SK-N-SH (cell line): Measurements from ENCODE around the gene PLIN5. TPM values are rescaled to one million over a fixed set of nuclear protein-coding genes. Genes with fewer than 3 reads are reported as not detected.

Experiments
- CTCF ChIA-PET: fragments of 300-600, 350-600 bp; formaldehyde crosslinking; extraction: SDS; loops from one replicate; lab custom pipeline; 2021; lab: Yijun Ruan, JAX
- POLR2A ChIA-PET: fragments of 350-600 bp; sonication (Branson Sonifier 250); formaldehyde crosslinking; extraction: SDS; loops from one replicate; lab custom pipeline; 2020; ENCODE audit warnings: antibody characterized with exemption, inconsistent platforms; lab: Yijun Ruan, JAX
- DNase-seq: peaks from one replicate; pipeline ENCODE4 v3.0.0; 2012
- H2AFZ ChIP-seq: fragments of 200-600 bp; sonication (generic); 2 replicates; pipeline ENCODE4 v1.8.1; 2016; ENCODE audit warnings: antibody characterized with exemption, mild to moderate bottlenecking, low read depth
- H3F3A ChIP-seq: fragments of 200-600 bp; sonication (generic); replicated peaks from 2 replicates; pipeline ENCODE3; 2016; ENCODE audit warnings: antibody characterized with exemption, mild to moderate bottlenecking; ENCODE audit not compliant: insufficient read depth
- H3K27ac ChIP-seq, 2 experiments: fragments of 200-500 bp in 1 of 2; fragments of 200-600 bp in 1 of 2; sonication (Bioruptor generic) in 1 of 2; sonication (generic), shearing (Covaris generic) in 1 of 2; 2 replicates each; pipeline versions ENCODE4 v1.5.1 to v1.6.1; 2014 to 2016; ENCODE audit warnings: low read depth in 2 of 2, inconsistent platforms in 1 of 2, low read length in 1 of 2, mild to moderate bottlenecking in 1 of 2, mixed read lengths in 1 of 2
- H3K27me3 ChIP-seq: fragments of 200-600 bp; sonication (generic), shearing (Covaris generic); 2 replicates; pipeline ENCODE4 v1.6.1; 2016; ENCODE audit warnings: mixed run types; ENCODE audit not compliant: insufficient read depth
- H3K36me3 ChIP-seq, 2 experiments: fragments of 200-500 bp in 1 of 2; fragments of 200-600 bp in 1 of 2; sonication (Bioruptor generic) in 1 of 2; sonication (generic) in 1 of 2; replicated peaks in 1 of 2; 2 replicates each; pipeline versions ENCODE3 to v1.5.1; 2014 to 2016; ENCODE audit warnings: low read length in 1 of 2, mild to moderate bottlenecking in 1 of 2; ENCODE audit not compliant: insufficient read depth in 2 of 2, control insufficient read depth in 1 of 2
- H3K4me1 ChIP-seq, 2 experiments: fragments of 200-500 bp in 1 of 2; fragments of 200-600 bp in 1 of 2; sonication (Bioruptor generic) in 1 of 2; sonication (generic), shearing (Covaris generic) in 1 of 2; 2 replicates each; pipeline versions ENCODE4 v1.5.1 to v1.6.1; 2014 to 2016; ENCODE audit warnings: low read depth in 1 of 2, low read length in 1 of 2, mixed run types in 1 of 2; ENCODE audit not compliant: insufficient read depth in 2 of 2, control insufficient read depth in 1 of 2
- H3K4me2 ChIP-seq: fragments of 200-600 bp; sonication (generic), shearing (Covaris generic); 2 replicates; pipeline ENCODE4 v1.6.1; 2017; ENCODE audit warnings: mixed run types
- H3K4me3 ChIP-seq, 2 experiments: fragments of 200-500 bp in 1 of 2; fragments of 200-600 bp in 1 of 2; sonication (Bioruptor generic) in 1 of 2; sonication (generic), shearing (Covaris generic) in 1 of 2; 2 replicates each; pipeline versions ENCODE4 v1.5.1 to v1.8.1; 2014 to 2016; ENCODE audit warnings: low read depth in 2 of 2, inconsistent platforms in 1 of 2, low read length in 1 of 2, mild to moderate bottlenecking in 1 of 2, mixed read lengths in 1 of 2, moderate library complexity in 1 of 2
- H3K79me2 ChIP-seq: fragments of 200-600 bp; sonication (generic); 2 replicates; pipeline ENCODE4 v1.8.1; 2017; ENCODE audit warnings: mild to moderate bottlenecking; ENCODE audit not compliant: insufficient read depth
- H3K9ac ChIP-seq: fragments of 200-600 bp; sonication (generic); 2 replicates; pipeline ENCODE4 v1.6.1; 2017; ENCODE audit warnings: mixed run types
- H3K9me2 ChIP-seq: fragments of 200-600 bp; sonication (generic); 2 replicates; pipeline ENCODE4 v1.6.1; 2017; ENCODE audit warnings: mixed run types
- H3K9me3 ChIP-seq: fragments of 200-600 bp; sonication (generic); 2 replicates; pipeline ENCODE4 v1.6.1; 2017; ENCODE audit warnings: mixed run types, mild to moderate bottlenecking, moderate library complexity
- H4K20me1 ChIP-seq: fragments of 200-600 bp; sonication (generic); 2 replicates; pipeline ENCODE4 v1.6.1; 2017; ENCODE audit warnings: mild to moderate bottlenecking, mixed run types; ENCODE audit not compliant: insufficient read depth
- FOXM1 ChIP-seq: IDR thresholded peaks from 2 replicates; pipeline ENCODE4 v1.4.0; 2012; ENCODE audit warnings: low read depth, mild to moderate bottlenecking
- GATA2 ChIP-seq: sonication (generic); formaldehyde crosslinking; IDR thresholded peaks from 2 replicates; pipeline ENCODE4 v1.5.0; 2020; ENCODE audit warnings: mild to moderate bottlenecking, missing genetic modification reagents
- IRF3 ChIP-seq: fragments of 150-350 bp; IDR thresholded peaks from 2 replicates; pipeline ENCODE4 v1.6.1; 2016; ENCODE audit warnings: mild to moderate bottlenecking, low read depth, low read length
- RAD21 ChIP-seq: IDR thresholded peaks from 2 replicates; pipeline ENCODE4 v1.6.1; 2012; ENCODE audit warnings: mild to moderate bottlenecking, low read length
- RCOR1 ChIP-seq: fragments of 150-350 bp; IDR thresholded peaks from 2 replicates; pipeline ENCODE4 v1.6.1; 2017; ENCODE audit warnings: antibody characterized with exemption, low read length
- RFX5 ChIP-seq: IDR thresholded peaks from 2 replicates; pipeline ENCODE4 v1.6.1; 2012; ENCODE audit warnings: mild to moderate bottlenecking, improper control_type of control experiment, low read length
- SMC3 ChIP-seq: IDR thresholded peaks from 2 replicates; pipeline ENCODE4 v1.6.1; 2012; ENCODE audit warnings: low read depth, low read length, improper control_type of control experiment
- TAF1 ChIP-seq: IDR thresholded peaks from 2 replicates; pipeline ENCODE4 v1.6.1; 2012; ENCODE audit warnings: low read depth, mild to moderate bottlenecking, low read length, moderate library complexity, borderline replicate concordance
- TEAD4 ChIP-seq: IDR thresholded peaks from 2 replicates; pipeline ENCODE4 v1.4.0; 2012; ENCODE audit warnings: mild to moderate bottlenecking, borderline replicate concordance; ENCODE audit not compliant: insufficient read depth
- YY1 ChIP-seq: IDR thresholded peaks from 2 replicates; pipeline ENCODE4 v1.4.0; 2012; ENCODE audit warnings: low read depth, mild to moderate bottlenecking
- WGBS: methylation state at CpG from one replicate; pipeline ENCODE4 v1.1.6; 2017; ENCODE audit warnings: low lambda C conversion rate; 5-methylcytosine and 5-hydroxymethylcytosine counted together
- polyA plus RNA-seq, 3 experiments: library from polyadenylated mRNA; depleted of rRNA; stranded (reverse); fragments of >200 nt; gene quantifications; 2 replicates each; pipeline ENCODE4 v1.2.3, GENCODE V29; 2012
- TF ChIP-seq, protein P1 (sequence below): IDR thresholded peaks from 2 replicates; pipeline ENCODE4 v1.4.0; 2012; ENCODE audit warnings: low read depth, borderline replicate concordance
- TF ChIP-seq, protein P2 (sequence below): fragments of 150-350 bp; IDR thresholded peaks from 2 replicates; pipeline ENCODE4 v1.6.1; 2017; ENCODE audit warnings: antibody characterized with exemption, low read length, low read depth, borderline replicate concordance
- TF ChIP-seq, protein P3 (sequence below): IDR thresholded peaks from 2 replicates; pipeline ENCODE4 v1.4.0; 2012; ENCODE audit warnings: low read depth, borderline replicate concordance

PLIN5 gene
- polyA plus RNA-seq, 1 of the 3 experiments (the other 2 are of a cell fraction): 0.59 TPM

DNA sequence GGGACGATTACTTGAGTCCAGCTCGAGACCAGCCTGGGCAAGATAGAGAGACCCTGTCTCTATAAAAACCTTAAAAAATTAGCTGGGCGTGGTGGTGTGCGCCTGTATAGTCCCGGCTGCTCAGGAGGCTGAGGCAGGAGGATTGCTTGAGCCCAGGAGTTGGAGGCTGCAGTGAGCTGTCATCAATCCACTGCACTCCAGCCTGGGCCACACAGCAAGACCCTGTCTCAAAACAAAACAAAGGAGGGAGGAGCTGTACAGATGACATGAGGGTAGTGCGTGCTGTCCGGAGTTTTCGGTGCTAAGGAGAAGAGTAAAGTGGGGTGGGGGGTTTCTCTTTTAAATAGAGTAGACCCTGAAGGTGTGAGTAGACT, 40.3 kb downstream of the PLIN5 start:
- Histone ChIP-seq H3K36me3 (peaks cover 15 to 41% of the 10 kb centered on the region in 2 experiments), H3K4me3 (no peak overlapping the region), H3F3A (no peaks in the 10 kb centered on the region), H3K4me1 (no peaks in the 10 kb centered on the region), H2AFZ (no peak overlapping the region), H3K9me3 (no peaks in the 10 kb centered on the region), H3K9me2 (no peaks in the 10 kb centered on the region), H3K9ac (no peak overlapping the region), H3K79me2 (no peaks in the 10 kb centered on the region; the same call in 1 of the 2 replicates), H3K27ac (no peak overlapping the region), H3K4me2 (no peak overlapping the region), H3K27me3 (no peaks in the 10 kb centered on the region)
- CTCF ChIA-PET: interaction anchor here (1.0 kb wide), 1 partner anchor 30 kb away, joined by 5 read pairs; no protein-coding TSS in a partner anchor
- POLR2A ChIA-PET: interaction anchor here (1.4 kb wide), 1 partner anchor 9 kb away, joined by 3 read pairs; no protein-coding TSS in a partner anchor
- no peak for DNase-seq
- 98% methylated on average over 8 of the region's 8 CpGs for WGBS
- TF ChIP-seq RCOR1 (no peak), TAF1 (no peak), IRF3 (no peak), YY1 (no peak)
- TF ChIP-seq, all 33 proteins: peak for 0
- no peaks in the 10 kb centered on the region for H4K20me1 ChIP-seq

DNA sequence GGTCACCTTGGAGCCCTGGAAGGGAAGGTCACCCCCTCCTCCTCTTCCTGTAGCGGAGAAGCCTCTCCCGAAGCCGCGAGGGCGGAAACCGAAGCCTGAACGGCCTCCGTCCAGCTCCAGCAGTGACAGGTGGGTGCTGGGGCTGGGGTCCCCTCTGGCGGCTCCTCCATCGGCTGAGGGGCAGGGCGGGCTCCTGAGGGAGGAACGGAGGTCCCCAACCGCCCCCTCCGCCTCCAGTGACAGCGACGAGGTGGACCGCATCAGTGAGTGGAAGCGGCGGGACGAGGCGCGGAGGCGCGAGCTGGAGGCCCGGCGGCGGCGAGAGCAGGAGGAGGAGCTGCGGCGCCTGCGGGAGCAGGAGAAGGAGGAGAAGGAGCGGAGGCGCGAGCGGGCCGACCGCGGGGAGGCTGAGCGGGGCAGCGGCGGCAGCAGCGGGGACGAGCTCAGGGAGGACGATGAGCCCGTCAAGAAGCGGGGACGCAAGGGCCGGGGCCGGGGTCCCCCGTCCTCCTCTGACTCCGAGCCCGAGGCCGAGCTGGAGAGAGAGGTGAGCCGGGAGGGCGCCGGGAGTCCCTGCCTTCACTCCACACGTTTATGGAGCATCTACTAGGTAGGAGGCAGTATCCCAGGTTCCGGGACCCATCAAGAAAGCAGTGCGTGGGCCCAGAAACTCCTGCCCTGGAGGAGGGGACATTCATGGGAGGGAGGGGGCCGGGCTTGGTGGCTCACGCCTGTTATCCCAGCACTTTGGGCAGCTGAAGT, 40.9 kb downstream of the PLIN5 start:
- Histone ChIP-seq H3K36me3 (peaks cover 18 to 41% of the 10 kb centered on the region in 2 experiments), H3K4me2 (no peak overlapping the region), H3K79me2 (no peaks in the 10 kb centered on the region; the same call in 1 of the 2 replicates), H3K9me2 (no peaks in the 10 kb centered on the region), H3K27me3 (no peaks in the 10 kb centered on the region), H4K20me1 (no peaks in the 10 kb centered on the region), H2AFZ (no peak overlapping the region), H3K9ac (no peak overlapping the region), H3K9me3 (no peaks in the 10 kb centered on the region), H3K4me1 (no peaks in the 10 kb centered on the region), H3K4me3 (no peak overlapping the region), H3F3A (no peaks in the 10 kb centered on the region), H3K27ac (no peak overlapping the region)
- POLR2A ChIA-PET: interaction anchor here (1.4 kb wide), 1 partner anchor 10 kb away, joined by 3 read pairs; no protein-coding TSS in a partner anchor
- CTCF ChIA-PET: interaction anchor here (1.0 kb wide), 1 partner anchor 31 kb away, joined by 5 read pairs; no protein-coding TSS in a partner anchor
- no peak for TF ChIP-seq GATA2 (CRISPR knock-in tag)
- no peak for TF ChIP-seq RAD21
- no peak for TF ChIP-seq TEAD4
- TF ChIP-seq RCOR1: no peak
- TF ChIP-seq, protein P1, sequence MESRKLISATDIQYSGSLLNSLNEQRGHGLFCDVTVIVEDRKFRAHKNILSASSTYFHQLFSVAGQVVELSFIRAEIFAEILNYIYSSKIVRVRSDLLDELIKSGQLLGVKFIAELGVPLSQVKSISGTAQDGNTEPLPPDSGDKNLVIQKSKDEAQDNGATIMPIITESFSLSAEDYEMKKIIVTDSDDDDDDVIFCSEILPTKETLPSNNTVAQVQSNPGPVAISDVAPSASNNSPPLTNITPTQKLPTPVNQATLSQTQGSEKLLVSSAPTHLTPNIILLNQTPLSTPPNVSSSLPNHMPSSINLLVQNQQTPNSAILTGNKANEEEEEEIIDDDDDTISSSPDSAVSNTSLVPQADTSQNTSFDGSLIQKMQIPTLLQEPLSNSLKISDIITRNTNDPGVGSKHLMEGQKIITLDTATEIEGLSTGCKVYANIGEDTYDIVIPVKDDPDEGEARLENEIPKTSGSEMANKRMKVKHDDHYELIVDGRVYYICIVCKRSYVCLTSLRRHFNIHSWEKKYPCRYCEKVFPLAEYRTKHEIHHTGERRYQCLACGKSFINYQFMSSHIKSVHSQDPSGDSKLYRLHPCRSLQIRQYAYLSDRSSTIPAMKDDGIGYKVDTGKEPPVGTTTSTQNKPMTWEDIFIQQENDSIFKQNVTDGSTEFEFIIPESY: no peak
- TF ChIP-seq, protein P2, sequence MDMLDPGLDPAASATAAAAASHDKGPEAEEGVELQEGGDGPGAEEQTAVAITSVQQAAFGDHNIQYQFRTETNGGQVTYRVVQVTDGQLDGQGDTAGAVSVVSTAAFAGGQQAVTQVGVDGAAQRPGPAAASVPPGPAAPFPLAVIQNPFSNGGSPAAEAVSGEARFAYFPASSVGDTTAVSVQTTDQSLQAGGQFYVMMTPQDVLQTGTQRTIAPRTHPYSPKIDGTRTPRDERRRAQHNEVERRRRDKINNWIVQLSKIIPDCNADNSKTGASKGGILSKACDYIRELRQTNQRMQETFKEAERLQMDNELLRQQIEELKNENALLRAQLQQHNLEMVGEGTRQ: no peak
- TF ChIP-seq, protein P3, sequence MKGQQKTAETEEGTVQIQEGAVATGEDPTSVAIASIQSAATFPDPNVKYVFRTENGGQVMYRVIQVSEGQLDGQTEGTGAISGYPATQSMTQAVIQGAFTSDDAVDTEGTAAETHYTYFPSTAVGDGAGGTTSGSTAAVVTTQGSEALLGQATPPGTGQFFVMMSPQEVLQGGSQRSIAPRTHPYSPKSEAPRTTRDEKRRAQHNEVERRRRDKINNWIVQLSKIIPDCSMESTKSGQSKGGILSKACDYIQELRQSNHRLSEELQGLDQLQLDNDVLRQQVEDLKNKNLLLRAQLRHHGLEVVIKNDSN: no peak
- no peak for TF ChIP-seq RFX5
- no peak for TF ChIP-seq FOXM1
- TF ChIP-seq SMC3: no peak
- no peak for DNase-seq
- 95% methylated on average over 56 of the region's 61 CpGs for WGBS
